Right renal cortex interstitium (tissue), 3 donors: ENCODE data around the gene PHLDB1. TPM values are rescaled to one million over a fixed set of nuclear protein-coding genes. Genes with fewer than 3 reads are reported as not detected.

Experiments used
- DNase-seq, 3 donors: peaks; one replicate each; pipeline ENCODE4 v3.0.0-alpha.2; 2013; ENCODE audit warnings: low read depth in 3 of 3, low spot score in 2 of 3
- polyA plus RNA-seq, 3 donors: library from polyadenylated mRNA; unstranded; fragments of 120-200 nt; gene quantifications; one replicate each; pipeline ENCODE4 v1.2.1, GENCODE V29; 2013; ENCODE audit not compliant: insufficient read length in 3 of 3

Gene PHLDB1
- polyA plus RNA-seq, 3 donors, result 106 to 112 (median 106) TPM

DNA sequence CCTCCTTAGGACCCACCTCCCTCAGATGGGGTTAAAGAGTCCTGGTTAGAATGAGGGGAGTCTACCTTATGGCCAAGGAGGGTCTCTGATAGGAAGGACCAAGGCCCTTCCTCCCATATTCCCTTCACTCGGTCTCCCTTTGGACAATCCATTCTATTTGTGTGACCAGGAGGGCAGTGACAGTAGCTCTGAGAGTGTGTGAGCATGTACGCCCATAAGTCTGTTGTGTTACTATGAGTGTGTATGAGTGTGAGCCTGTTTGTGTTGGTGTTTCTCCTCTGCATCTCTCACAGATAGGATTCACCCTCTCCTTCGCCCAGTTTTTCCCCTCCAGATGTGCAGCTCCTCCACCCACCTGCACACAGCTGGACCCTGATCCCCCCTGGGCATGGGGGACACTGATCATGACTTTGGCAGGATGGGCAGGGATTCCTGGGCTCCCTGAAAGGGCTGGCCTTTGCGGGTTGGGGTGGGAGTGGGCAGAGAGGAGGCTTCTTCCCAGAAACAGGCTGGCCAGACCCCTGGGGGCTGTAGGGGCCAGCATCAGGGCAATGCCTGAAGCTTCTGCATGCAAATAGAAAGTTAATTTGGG lies 14.5 kb downstream of the PHLDB1 start:
- no peak for DNase-seq

DNA sequence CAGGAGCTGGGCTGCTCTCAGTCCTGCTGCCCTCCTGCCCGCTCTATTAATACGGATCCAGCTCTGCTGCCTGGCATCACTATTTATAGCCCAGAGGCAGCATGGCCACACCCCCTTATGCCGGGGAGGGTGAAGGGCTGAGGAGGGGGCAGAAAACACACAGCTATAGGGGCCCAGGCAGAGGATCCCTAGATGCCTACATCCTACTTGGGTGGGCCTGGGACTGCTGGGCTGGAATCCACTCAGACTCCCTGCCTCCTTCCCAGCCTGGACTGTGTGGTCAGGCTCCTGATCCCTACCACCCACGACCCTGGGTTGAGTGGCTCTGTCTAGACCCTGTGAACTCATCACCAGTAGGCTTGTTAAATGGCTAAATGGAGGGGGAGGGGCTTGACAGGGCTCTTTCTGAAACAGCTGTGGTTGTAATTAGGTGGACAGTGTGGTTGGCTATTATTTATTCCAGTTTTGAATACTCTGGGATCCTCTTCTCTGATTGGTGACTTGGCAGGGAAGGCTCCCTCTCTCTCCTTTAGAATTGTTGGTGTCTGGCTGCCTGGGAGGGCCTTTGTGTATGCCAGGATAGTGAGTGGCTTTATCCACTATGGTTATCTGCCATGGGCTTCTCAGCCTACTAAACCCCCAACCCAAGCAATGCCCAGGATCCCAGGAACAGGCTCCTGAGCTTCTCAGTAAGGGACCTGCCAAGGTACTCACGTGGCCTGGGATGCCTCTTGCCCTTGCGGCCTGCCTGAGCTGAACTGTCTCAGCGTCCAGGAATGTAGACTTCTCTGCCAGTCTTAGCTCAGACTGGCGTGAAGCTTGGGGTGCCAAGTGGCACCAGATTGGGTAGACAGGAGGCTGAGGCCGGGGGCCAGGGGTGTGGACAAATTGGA lies 15.2 kb downstream of the PHLDB1 start:
- no peak for DNase-seq

DNA sequence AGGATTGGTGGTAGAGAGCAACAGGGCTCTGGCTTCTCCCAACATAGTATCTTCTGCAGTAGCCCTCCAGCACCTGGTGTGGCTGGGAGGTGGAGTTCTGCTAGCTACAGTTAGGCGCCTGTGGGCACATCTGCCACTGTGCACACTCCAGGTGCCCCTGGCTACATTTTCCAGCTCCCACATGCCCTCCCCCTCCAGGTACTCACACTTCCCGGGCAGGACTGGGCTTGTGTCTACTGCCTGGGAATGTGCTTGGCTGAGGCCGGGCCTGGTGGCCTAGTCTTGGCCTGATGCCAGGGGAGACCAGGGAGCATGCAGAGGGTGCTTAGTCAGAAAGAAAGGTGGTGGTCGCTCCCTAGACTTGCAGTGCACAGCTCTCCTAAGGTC lies 15.8 kb downstream of the PHLDB1 start:
- no peak for DNase-seq

DNA sequence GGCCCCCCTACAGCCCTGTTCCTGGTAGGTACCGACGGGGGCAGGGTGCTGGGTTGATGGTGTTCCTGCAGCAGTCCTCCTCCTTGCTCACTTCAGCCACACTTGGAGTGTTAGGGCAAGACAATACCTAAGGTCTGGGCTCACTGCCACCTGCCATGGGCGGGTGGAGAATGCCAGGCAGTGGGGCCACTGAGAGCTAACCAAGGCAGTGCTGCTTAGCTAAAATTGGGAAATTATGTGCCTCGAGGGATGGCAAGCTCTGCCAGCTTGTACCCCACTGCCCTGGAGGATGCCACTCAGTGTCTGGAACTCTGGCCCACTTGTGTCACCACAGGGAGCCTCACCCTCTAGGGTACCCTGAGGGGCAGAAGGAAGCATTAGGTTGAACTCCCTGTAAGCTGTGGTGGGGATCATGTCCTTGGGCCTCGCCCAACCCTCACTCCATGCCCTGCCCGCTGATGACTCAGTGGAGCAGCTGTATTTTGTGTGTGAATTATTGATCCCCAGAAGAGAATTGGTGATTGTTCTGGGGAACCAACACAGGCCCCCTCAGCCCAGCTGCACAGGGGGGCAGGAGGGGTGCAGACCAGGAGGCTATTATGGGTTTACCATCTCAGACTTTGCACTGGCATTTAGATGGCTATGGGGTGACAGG lies 17.7 kb downstream of the PHLDB1 start:
- DNase-seq, result no peak

DNA sequence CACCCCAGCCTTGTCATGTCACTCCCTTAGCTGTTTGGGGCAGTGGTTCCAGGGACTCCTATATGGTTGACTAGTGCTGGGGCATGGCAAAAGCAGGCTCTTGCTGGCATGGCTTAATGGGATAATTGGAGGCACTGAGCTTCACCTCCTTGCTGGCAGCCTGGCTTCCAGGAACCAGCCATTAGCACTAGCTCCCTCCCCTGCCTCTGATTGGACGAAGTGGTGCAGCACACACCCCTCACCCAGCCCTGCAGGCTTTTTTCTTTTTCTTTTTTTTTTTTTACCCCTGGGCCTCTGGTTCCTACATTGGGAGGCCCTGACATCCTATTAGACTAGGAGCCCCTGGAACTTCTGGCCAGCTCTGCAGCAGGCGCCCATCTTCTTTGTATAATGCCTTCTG lies 18.6 kb downstream of the PHLDB1 start:
- no peak for DNase-seq

DNA sequence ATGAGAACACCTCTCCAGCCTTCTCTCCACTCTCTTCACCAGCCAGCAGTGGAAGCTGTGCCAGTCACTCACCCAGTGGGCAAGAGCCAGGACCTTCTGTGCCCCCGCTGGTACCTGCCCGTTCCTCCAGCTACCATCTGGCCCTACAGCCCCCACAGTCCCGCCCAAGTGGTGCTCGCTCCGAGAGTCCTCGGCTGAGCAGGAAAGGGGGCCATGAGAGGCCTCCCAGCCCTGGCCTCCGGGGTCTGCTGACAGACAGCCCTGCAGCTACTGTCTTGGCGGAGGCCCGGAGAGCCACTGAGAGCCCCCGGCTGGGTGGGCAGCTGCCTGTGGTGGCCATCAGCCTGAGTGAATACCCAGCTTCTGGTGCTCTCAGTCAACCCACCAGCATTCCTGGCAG lies 20.2 kb downstream of the PHLDB1 start:
- DNase-seq, result no peak

DNA sequence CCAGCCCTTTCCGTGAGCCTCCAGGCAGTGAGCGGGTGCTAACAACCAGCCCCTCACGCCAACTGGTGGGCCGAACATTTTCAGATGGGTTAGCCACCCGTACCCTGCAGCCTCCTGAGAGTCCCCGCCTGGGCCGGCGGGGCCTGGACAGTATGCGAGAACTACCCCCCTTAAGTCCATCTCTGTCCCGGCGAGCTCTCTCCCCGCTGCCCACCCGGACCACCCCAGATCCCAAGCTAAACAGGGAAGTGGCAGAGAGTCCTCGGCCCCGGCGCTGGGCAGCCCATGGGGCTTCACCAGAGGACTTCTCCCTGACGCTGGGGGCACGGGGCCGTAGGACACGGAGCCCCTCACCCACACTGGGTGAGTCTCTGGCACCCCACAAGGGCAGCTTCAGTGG lies 20.6 kb downstream of the PHLDB1 start:
- DNase-seq, result no peak

DNA sequence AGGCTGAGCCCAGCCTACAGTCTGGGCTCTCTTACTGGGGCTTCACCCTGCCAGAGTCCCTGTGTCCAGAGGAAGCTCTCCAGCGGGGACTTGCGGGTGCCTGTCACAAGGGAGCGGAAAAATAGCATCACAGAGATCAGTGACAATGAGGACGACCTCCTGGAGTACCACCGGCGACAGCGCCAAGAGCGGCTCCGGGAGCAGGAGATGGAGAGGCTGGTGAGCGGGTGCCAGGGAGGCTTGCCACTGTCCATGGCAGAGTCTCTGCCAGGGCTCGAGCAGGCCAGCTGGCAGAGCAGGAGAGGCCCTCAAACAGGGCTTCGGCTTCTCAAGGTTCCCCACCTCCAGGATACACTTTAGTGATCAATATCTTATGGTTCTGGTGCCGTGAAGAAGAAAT lies 21.0 kb downstream of the PHLDB1 start:
- no peak for DNase-seq

DNA sequence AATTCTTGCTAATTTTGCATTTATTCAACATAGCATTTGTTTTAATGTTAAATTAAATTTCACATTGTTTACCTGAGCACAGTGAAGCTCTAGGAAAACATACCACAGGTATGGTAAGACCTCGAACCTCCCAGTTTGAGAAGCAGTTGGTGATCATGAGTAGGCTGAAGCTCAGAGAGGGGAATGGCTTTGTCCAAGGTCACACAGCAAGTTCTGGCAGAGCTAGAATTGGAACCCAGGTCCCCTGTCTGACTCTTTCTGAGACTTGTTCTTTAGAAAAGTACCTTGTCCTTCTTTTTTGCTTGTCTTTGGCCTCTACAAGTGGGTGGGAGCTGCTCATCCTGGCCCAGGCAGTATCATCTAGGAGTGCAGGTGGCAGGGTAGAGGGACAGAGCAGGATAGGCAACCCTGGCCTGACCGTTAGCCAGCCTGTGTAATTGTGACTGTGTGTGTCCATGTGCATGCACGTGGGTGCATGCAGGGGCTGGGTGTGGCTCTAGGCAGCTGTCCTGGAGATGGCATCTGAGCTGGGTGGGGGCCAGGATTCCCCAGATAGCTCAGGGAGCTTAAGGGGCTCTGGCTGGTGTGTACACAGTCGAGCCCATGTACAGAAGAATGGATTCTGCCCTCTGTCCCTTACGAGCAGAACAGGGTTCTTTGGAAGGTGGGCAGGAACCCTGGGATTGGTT lies 21.6 kb downstream of the PHLDB1 start:
- no peak for DNase-seq

DNA sequence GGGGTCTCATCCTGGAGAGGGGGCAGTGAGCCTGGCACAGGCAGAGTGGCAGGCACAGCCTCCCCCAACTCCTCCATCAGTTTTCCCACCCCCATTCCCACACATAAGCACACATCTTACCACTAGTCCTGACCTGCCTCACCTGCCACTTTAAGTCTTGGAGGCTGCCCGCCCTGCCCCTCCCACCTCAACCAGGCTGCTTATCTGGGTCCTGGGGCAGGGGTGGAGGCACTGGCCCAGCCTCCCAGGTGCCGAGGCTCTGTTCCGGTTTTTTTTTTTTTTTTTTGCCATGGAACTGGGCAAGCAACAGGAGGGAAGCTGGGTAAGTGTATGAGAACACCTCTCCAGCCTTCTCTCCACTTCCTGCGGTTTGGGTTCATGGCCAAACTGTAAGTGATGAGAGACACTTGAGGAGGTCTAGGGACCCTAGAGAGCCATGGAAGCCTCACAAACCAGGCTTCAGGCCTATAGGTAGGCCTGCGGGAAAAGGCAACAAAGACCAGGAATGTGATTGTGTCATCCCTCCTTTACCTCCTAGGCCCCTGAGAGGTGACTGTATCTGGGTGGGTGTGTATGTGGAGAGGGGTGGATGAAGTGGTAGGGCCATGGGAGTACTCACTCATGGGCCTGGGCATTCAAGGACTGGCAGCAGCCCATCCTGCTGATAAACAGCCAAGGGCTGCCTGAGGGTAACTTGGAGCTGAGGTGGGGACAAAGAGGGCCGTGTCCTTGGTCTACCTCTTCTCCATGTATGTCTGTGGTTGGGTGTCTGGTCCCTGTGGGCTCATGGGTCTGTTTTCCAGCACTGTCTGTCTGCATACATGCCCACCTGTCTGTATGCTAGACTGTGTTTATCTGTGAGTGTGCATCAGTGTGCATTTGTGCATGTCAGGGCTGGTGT lies 22.6 kb downstream of the PHLDB1 start:
- DNase-seq, result no peak

DNA sequence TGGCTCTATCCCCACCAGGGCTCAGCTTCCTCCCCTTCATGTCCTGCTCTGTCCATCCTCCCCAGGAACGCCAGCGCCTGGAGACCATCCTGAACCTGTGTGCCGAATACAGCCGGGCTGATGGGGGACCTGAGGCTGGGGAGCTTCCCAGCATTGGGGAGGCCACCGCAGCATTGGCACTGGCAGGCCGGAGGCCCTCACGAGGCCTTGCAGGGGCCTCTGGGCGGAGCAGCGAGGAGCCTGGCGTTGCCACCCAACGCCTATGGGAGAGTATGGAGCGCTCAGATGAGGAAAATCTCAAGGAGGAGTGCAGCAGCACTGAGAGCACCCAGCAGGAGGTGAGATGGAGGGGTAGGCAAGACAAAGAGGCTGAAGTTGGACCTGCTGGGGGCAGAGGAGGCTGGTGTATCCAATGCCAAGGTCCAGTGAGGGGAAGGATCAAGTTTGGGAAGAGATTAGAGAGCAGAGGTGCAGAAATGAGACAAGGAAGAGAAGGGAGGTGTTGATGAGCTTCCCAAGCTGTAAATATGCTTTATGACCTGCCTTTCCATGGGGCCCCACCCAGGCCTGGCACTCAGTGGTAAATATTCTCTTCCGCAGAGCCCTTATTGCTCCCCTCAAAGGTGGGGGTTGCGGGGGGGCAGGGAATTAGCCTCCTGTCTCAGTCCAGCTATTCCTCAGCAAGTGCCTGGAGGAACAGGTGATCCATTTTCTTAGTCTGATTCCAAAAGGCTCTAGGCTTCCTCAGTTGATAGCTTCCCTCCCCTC lies 23.9 kb downstream of the PHLDB1 start:
- DNase-seq, result no peak

DNA sequence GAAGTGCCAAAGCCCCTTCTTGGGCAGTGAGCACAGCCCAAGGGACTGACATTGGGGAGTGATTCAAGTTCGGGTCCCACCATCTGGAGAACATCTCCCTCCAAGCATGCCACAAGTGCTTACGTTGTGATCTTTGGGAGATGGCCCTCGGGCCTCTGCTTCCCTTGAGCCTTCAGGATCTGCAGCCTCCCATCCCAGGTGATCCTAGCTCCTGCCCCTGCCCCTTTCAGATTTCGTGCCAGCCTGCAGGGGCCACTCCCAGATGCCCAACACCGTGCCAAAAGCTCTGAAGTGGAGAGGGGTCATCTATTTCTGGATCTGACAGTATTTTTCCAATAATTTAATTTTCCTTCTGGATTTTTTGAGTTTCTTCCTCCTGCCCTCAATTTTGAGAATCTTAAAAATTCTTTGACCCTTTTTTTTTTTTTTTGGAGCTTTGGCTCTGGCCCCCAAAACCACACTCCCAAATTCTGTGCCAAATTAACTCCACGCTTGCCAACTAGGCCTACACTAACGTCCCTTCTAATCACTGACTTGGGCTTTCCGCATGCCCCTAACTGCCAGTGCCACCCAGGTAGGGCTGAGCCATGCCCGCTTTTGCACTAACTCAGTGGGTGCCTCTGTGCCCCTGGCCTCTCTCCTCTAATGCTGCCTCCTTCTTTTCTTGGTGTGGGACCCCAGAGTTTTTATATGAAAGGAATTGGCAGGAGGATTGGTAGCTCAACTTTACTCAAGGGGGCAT lies 25.3 kb downstream of the PHLDB1 start:
- no peak for DNase-seq

DNA sequence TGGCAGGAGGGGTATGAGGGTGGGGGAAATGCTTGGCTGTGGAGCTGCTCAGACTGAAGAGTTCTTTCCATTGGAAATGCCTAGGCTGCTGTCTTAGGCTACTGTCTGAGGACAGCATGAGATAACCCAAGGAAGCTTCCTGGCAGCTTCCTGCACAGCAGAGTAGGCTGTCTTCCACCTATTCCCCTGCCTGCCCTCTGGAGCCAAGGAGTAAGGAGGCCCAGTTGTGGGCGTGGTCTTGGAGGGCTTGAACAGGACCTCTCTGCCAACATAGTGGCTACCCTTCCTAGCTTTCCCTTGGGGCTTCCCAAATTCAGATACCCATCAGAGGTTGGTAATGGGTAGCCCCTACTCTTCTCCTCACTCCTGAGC lies 25.9 kb downstream of the PHLDB1 start:
- no peak for DNase-seq

DNA sequence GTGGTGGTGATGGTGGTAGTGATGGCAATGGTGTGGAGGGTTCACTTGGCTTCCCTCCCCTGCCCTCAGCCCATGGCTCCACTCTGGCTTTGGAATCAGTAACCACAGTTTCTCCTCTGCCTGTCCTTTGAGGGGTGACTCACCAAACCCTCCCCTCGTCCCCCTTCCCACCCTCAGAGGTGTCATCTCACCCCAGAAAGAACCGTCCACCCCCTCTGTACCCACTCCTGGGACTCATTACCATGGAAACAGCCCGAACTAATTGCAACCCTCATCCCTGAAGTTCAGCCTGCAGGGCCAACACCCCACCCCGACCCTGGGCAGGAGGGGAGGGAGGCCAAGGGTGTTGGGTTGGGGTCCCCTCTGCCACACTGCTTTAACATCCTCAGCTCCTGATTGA lies 26.6 kb downstream of the PHLDB1 start:
- DNase-seq, result no peak

DNA sequence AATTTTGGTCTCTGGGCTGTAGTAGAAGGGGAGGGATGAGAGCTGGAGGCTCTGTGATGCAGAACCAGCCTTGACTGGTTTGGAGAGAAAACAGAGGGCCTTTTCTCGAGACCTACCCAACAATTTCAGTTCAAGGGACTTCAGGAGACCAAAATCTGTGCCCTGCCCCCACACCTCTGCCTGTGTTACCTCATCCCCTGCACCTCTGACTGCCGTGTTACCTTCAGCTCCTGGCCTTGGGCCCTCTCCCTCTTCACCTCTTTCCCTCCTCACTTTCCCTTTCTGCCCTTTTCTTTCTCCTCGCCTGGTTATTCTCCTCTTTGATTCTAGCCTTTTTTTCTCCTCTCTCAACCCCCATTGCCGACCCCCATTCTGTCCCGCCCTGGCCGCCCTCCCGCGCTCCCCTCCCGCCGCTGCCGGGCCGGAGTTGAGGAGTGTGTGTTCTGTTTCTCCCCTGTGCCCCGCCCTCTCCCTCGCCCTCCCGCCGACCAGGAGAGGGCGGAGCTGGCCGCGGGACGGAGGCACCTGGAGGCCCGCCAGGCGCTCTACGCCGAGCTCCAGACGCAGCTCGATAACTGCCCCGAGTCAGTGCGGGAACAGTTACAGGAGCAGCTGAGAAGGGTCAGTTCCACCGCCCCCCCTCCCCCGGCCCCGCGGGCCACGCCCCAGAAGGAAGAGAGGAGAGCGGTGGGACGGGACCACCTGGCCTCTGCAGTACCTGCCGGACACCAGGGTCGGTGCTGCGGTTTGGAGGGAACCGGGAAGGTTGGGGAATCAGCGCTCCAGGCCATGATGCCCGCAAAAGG lies 27.2 kb downstream of the PHLDB1 start:
- DNase-seq, result no peak

DNA sequence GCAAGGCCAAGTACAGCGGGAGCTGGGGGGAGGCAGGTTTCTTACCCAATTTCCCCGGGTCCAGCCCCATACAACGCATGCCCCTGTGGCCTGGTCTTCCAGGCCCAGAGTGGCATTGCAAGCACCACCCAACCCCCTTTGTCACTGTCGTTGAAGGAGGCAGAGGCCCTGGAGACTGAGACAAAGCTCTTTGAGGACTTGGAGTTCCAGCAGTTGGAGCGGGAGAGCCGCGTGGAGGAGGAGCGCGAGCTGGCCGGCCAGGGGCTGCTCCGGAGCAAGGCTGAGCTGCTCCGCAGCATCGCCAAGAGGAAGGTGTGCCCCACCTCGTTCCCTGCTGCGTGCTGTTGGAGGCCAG lies 27.8 kb downstream of the PHLDB1 start:
- no peak for DNase-seq

DNA sequence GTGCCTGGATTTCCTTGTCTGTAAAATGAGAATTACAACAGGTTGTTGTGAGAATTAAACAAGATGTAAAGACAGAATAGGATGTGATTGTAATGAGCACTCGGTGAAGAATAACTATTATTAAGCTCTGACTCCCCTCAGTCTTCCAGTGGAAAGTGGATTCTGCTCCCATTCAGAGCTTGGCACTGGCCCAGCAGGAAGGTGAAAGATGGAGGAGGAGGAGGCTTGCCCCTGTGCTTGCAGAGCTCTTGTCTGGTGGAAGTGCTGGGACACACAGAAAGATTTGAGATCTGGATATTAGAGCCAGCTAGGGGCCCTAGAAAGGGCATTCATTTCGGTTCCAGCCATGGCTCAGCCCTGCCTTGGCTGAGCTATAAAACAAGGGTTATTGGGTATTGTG lies 28.2 kb downstream of the PHLDB1 start:
- no peak for DNase-seq

DNA sequence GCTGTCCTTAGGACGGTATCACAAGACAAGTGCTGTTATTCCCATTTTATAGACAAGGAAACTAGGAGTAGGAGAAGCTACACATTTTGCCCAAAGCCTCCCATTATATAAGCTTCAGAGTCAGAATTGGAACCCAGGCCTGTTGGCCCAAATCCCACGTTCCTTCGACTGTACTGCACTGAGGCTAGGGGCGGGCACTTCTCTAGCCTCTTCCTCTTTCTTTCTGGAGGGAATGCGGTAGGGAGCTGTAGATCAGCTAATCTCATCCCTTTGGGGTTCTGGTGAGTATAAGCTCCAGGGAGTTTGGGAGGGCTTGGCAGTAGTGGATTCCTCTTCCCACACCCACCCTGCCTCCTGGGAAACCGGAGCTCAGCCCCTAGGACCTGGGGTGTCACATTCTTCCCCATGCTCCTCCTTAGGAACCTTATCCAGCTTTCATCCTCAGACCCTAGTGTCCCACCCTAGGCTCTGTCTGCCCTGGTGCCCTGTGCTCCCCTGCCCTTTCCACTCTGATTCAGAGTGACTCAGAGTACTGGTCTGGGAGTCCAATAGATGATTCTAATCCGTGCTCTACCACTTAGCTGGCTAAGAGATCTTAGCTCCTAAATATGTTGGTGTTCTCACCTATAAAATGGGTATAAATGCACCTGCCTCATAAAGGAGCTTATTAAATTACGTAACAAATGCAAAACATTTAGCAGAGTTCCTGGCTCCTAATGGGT lies 29.3 kb downstream of the PHLDB1 start:
- DNase-seq, result no peak
